GM12892 (cell line): ENCODE data around the gene PSMG1.

Experiments
- POLR2A ChIP-seq: IDR thresholded peaks from 2 replicates; pipeline ENCODE4 v1.6.1; 2011; ENCODE audit warnings: low read depth, low read length, control low read depth
- POLR2AphosphoS5 ChIP-seq: IDR thresholded peaks from 2 replicates; pipeline ENCODE4 v1.6.1; 2011; ENCODE audit warnings: low read depth, low read length, control low read depth
- TAF1 ChIP-seq: IDR thresholded peaks from 2 replicates; pipeline ENCODE4 v1.6.1; 2011; ENCODE audit warnings: low read depth, mild to moderate bottlenecking, control low read depth, low read length, borderline replicate concordance

- TF ChIP-seq POLR2AphosphoS5, result no peak
- TF ChIP-seq POLR2A, result no peak
- no peak for TF ChIP-seq TAF1
Observed at GRCh38 chr21:39221997-39222486, 38.8 kb upstream of the PSMG1 start.
